Islet precursor cell (in vitro differentiated cells): ENCODE data around the gene FNBP1.

Source experiments
- DNase-seq: peaks from one replicate; pipeline ENCODE4 v3.0.0-alpha.2; 2018

FNBP1 gene

GRCh38 chr9:130042885-130043653, at the start of gene FNBP1:
TSS of gene FNBP1 (minus strand) at chr9:130043189. CDS start at chr9:130042975, 214 bp downstream.
- DNase-seq, result peak; percentile 92

- DNase-seq, result no peak
These were observed 47.9 kb upstream of the FNBP1 start for GRCh38 chr9:130090915-130091314.

DNA sequence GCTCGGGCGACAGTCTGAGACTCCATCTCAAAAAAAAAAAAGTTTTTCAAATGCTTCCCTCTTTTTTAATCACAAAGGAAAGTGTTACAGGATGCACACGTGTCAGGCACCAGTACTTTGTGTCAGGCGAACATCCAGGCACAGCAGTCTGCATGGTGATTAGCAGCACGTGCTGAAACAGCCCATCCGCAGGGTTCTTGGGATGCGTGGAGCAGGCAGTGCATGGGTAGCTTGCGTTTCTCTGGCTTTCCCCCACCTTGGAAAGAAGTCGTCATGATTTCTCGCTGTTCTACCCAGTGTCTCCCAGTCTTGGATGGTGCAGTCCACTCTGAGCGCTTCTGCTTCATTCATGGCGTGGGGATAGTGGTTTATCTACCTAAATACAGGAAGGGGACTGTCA, 46.2 kb upstream of the FNBP1 start:
- no peak for DNase-seq

DNA sequence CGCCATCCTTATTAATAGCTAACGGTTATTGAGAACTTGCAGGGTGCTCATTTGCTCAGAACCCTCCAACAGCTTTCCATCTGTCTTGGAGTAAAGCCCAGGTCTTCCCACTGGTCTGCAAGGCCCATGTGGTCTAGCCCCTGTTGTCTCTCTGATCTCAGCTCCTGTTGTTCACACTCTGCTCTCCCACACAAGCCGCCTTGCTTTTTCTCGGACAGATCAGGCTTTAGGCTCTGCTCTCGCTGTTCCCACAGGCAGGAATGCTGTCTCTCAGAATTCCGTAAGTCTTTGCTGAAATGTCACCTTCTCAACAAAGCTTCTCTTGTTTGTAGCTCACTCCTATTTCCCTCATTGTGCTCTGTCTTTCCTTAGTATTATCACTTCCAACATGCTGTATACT, 45.1 kb upstream of the FNBP1 start:
- peak; percentile 74 for DNase-seq

GRCh38 chr9:130084337-130084736, 41.3 kb upstream of the FNBP1 start:
- no peak for DNase-seq

DNA sequence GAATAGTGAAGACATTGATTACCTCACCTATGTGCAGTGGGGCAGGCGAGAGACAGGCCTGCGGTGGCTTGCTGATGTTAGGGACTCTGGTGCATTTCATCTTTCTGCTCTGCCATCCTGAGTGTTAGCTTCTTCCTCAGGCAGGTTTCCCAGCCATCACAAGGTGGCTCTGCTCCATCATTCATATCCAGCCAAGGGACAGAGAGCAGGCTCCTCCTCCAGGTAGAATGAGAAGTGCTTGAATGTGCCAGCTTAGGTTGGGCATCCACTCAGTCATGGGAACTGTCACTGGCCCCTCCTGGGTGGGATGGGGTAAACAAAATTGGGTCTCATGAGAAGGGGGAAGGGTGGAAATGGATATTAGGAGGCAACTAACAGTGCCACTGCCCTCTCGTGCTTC, 35.6 kb upstream of the FNBP1 start:
- no peak for DNase-seq

- peak; percentile 68 for DNase-seq
These were observed 30.4 kb upstream of the FNBP1 start for GRCh38 chr9:130073373-130073772.

DNA sequence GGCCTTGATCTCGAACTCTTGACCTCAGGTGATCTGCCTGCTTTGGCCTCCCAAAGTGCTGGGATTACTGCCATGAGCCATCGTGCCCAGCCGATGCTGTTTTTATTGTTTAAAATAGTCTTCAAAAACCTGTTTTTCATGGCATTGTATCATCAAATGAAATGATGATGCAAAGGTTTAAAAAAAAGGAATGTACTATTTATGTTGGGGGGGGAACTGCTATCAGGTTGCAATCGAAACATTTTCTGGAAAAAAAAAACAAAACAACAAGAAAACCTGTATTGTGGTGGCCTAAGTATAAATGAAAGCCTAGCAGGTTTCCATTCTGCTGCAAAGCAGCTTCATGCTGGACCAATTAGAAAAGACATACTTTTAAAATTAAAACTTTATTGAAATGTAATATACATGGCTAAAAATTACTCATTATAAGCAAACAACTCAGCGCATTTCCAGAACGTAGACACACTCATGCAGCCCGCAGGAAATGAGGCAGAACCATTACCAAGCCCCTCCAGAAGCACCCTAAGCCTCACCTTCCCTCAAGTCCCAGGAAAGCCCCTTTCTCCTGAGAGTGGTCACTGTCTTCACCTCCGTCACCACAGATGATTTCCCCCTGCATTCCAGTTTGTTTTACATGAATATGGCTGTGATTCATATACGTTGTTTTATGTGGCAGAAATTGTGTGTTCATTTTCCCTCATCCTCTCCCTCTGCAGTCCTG, 29.7 kb upstream of the FNBP1 start:
- DNase-seq, result no peak

DNA sequence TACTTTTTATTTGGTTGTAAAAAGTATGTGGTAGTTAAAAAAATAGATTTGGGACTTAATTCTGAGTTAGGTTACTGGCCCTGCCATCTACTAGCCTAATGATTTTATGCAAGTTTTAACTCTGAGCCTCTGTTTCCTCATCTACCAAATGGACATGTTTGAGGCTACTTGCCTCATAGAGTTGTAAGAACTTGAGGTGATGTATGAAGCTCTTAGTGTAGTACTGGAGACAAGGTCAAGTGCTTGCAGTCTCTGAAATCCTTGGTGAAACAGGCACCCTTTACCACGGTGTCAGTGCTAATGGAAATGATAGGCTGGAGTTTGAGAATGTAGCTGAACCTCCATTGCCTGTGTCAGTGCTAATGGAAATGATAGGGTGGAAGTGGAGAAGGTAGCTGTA, 26.1 kb upstream of the FNBP1 start:
- no peak for DNase-seq

DNA sequence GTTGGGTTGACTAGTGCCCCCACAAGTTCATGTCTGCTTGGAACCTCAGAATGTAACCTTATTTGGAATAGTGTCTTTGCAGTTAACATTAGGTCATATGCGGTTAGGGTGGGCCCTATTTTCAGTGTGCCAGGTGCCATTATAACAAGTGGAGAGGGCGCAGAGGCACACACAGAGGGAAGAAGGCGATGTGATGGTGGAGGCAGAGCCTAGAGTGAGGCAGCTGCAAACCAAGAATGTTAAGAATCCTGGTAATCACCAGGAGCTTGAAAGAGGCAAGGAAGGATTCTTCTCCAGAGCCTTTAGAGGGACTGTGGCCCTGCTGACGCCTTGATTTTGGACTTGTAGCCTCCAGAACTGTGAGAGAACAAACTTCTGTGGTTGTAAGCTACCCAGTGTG, 21.6 kb upstream of the FNBP1 start:
- DNase-seq, result peak; percentile 64

- DNase-seq, result no peak
These were observed 19.8 kb upstream of the FNBP1 start for GRCh38 chr9:130062750-130063149.

DNA sequence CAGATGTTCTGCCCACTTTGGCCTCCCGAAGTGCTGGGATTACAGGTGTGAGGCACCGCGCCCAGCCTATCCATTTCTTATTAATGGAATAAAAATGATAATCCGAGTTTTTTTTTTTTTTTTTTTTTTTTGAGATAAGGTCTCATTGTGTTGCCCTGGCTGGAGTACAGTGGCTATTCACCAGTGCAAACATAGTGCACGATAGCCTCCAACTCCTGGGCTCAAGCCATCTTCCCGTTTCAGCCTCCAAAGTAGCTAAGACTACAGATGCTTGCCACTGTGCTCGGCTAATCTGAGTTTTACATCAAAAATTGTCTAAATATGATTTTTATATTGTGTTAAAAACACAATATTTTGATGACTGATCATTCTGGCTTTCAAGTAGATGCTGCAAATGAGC, 17.3 kb upstream of the FNBP1 start:
- DNase-seq, result no peak

- DNase-seq, result no peak
These were observed 15.9 kb upstream of the FNBP1 start for GRCh38 chr9:130058887-130059286.

GRCh38 chr9:130058154-130058553, 15.2 kb upstream of the FNBP1 start:
- DNase-seq, result no peak

- DNase-seq, result no peak
These were observed 11.8 kb upstream of the FNBP1 start for GRCh38 chr9:130054820-130055219.

DNA sequence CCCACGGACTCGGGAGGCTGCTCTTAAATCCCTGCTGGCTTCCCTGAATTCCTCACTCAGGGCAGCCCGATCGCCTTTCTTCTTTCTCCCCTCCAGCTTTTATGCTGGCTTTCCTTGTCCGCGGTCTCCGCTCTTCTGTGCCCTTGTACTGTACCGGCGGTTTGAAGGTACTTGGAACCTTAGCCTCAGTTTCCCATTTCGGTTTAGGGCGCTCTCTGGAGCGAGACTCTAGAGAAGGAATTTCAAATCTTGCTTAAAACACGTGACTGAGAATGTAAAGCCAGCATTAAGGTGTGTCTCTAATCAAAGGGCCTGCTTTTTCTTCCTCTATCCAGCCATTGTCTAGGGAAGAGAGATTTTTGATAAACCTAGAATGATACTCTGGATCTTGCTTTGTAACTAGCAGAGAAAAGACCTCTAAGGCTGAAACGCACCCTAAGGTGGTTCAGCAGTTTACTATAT, 11.4 kb upstream of the FNBP1 start:
- DNase-seq, result no peak

- DNase-seq, result peak; percentile 89
These were observed 10.7 kb upstream of the FNBP1 start, which contains the start of gene GPR107 for GRCh38 chr9:130053504-130054324. TSS of gene GPR107 (plus strand) at chr9:130053906. CDS start at chr9:130053933, 27 bp downstream.

GRCh38 chr9:130053109-130053503, 10.1 kb upstream of the FNBP1 start:
- DNase-seq, result no peak

DNA sequence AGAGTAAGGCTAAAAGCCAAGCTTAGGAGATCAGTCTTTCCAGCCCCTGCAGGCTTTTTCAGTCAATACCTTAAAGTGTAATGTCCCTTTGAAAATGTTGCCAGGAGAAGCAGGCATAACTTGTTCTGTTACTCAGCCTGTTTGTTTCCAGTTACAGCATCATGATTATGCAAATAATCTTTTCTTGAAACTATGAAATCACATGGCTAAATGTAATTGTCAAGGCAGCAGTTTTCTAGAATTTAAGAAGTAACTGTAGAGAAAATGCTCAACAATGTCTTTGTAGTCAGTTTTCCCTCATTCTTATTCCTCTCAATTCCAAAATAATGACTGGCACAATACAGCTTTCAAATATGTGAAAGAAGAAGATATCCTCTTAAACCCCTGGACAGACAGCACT, 8.9 kb upstream of the FNBP1 start:
- DNase-seq, result no peak

DNA sequence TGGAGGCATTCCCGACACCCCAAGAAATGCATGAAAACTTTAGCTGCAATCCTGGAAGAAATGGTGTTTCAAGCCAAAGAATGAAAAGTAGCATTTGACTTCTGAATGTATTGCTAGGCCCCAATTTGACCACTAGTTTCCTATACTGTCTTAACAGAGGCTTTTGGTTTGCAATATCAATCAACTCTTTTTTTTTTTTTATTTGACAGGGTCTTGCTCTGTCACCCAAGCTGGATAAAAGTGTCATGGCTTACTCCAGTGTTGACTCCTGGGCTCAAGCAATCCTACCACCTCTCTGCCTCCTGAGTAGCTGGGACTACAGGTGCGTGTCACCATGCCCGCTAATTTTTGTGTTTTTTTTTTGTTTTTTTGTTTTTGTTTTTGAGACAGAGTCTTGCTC, 7.5 kb upstream of the FNBP1 start:
- no peak for DNase-seq

- no peak for DNase-seq
These were observed 6.6 kb upstream of the FNBP1 start for GRCh38 chr9:130049431-130050210.

- no peak for DNase-seq
These were observed 2.9 kb upstream of the FNBP1 start for GRCh38 chr9:130045725-130046450.
